H1 (cell line): ENCODE measurements around the gene ADH1B. TPM values are rescaled to one million over a fixed set of nuclear protein-coding genes. Genes with fewer than 3 reads are reported as not detected.

Experiments
- CTCF ChIA-PET: fragments of 300-600 bp; sonication (Branson Sonifier 250); formaldehyde crosslinking; loops from one replicate; lab custom pipeline; 2021; ENCODE audit not compliant: partially characterized antibody; lab: Charles Lee
- POLR2A ChIA-PET: fragments of 300-600 bp; sonication (Branson Sonifier 250); formaldehyde crosslinking; loops from one replicate; lab custom pipeline; 2021; ENCODE audit warnings: inconsistent platforms; ENCODE audit not compliant: partially characterized antibody; lab: Charles Lee
- DNase-seq, 2 experiments: peaks; one replicate each; pipeline versions ENCODE4 v3.0.0 to v3.0.0-alpha.2; 2010 to 2022; ENCODE audit warnings: low spot score in 2 of 2, low read depth in 1 of 2, mixed read lengths in 1 of 2
- FAIRE-seq: peaks from 2 replicates; lab custom pipeline; 2011; peaks lifted over from hg19 to GRCh38; lab: Jason Lieb, UNC
- H2AFZ ChIP-seq: 2 replicates; pipeline ENCODE4 v1.8.1; 2012; ENCODE audit warnings: low read length, inconsistent platforms
- H2AK5ac ChIP-seq: 2 replicates; pipeline ENCODE4 v1.6.1; 2013; ENCODE audit warnings: low read depth, low read length
- H2BK120ac ChIP-seq: replicated peaks from 2 replicates; pipeline ENCODE3; 2013; ENCODE audit warnings: low read depth, low read length, inconsistent platforms
- H2BK12ac ChIP-seq: 2 replicates; pipeline ENCODE4 v1.6.1; 2013; ENCODE audit warnings: low read depth, low read length
- H2BK15ac ChIP-seq: 2 replicates; pipeline ENCODE4 v1.6.1; 2013; ENCODE audit warnings: low read length
- H2BK20ac ChIP-seq: 2 replicates; pipeline ENCODE4 v1.6.1; 2013; ENCODE audit warnings: low read length
- H2BK5ac ChIP-seq: 2 replicates; pipeline ENCODE4 v1.6.1; 2013; ENCODE audit warnings: low read depth, low read length
- H3K14ac ChIP-seq: 2 replicates; pipeline ENCODE4 v1.6.1; 2013; ENCODE audit warnings: inconsistent platforms; ENCODE audit not compliant: insufficient read length
- H3K18ac ChIP-seq: 2 replicates; pipeline ENCODE4 v1.6.1; 2013; ENCODE audit warnings: low read length; ENCODE audit errors: extremely low read depth
- H3K23ac ChIP-seq: 2 replicates; pipeline ENCODE4 v1.6.1; 2013; ENCODE audit warnings: inconsistent platforms; ENCODE audit not compliant: insufficient read length
- H3K23me2 ChIP-seq: 2 replicates; pipeline ENCODE4 v1.6.1; 2013; ENCODE audit warnings: low read depth, low read length
- H3K27ac ChIP-seq: 2 replicates; pipeline ENCODE4 v1.6.1; 2011; ENCODE audit warnings: low read depth, low read length, inconsistent platforms
- H3K27me3 ChIP-seq, 4 experiments: replicated peaks in 1 of 4; 1 replicate in 1 of 4; 2 replicates in 3 of 4; pipeline versions ENCODE4 v1.6.1 to v1.8.1; 2011 to 2013; ENCODE audit warnings: low read length in 3 of 4, mild to moderate bottlenecking in 3 of 4, inconsistent platforms in 2 of 4, mixed read lengths in 2 of 4, moderate library complexity in 1 of 4; ENCODE audit not compliant: control insufficient read depth in 3 of 4, insufficient read depth in 3 of 4; ENCODE audit errors: extremely low read depth in 1 of 4
- H3K36me3 ChIP-seq, 4 experiments: 2 replicates each; pipeline versions ENCODE4 v1.6.1 to v1.8.1; 2011 to 2013; ENCODE audit warnings: mild to moderate bottlenecking in 4 of 4, low read length in 3 of 4, moderate library complexity in 2 of 4, control low read depth in 1 of 4, inconsistent platforms in 1 of 4; ENCODE audit not compliant: insufficient read depth in 4 of 4, control insufficient read depth in 2 of 4
- H3K4ac ChIP-seq: replicated peaks from 2 replicates; pipeline ENCODE3; 2013; ENCODE audit warnings: low read length, low read depth, mixed read lengths, inconsistent platforms; ENCODE audit not compliant: insufficient read length
- H3K4me1 ChIP-seq, 4 experiments: replicated peaks in 1 of 4; 1 replicate in 1 of 4; 2 replicates in 3 of 4; pipeline versions ENCODE4 v1.6.1 to v1.8.1; 2011 to 2013; ENCODE audit warnings: low read length in 3 of 4, inconsistent platforms in 2 of 4, mixed read lengths in 1 of 4; ENCODE audit not compliant: insufficient read depth in 4 of 4, control insufficient read depth in 3 of 4
- H3K4me2 ChIP-seq, 2 experiments: 2 replicates each; pipeline versions ENCODE4 v1.6.1 to v1.8.1; 2011 to 2013; ENCODE audit warnings: low read depth in 2 of 2, low read length in 2 of 2, control low read depth in 1 of 2, inconsistent platforms in 1 of 2, mild to moderate bottlenecking in 1 of 2; ENCODE audit not compliant: insufficient read depth in 1 of 2
- H3K4me3 ChIP-seq, 4 experiments: fragments of 200-600, 300-600 bp in 1 of 4; sonication (generic), shearing (Covaris generic), sonication (Bioruptor Twin) in 1 of 4; 2 replicates each; pipeline versions ENCODE4 v1.5.1 to v1.8.1; 2011 to 2016; ENCODE audit warnings: low read length in 4 of 4, low read depth in 3 of 4, control low read depth in 2 of 4, inconsistent platforms in 2 of 4, mild to moderate bottlenecking in 2 of 4, mixed read lengths in 1 of 4, moderate library complexity in 1 of 4; ENCODE audit not compliant: insufficient read depth in 2 of 4; ENCODE audit errors: extremely low read depth in 1 of 4
- H3K56ac ChIP-seq: replicated peaks from 2 replicates; pipeline ENCODE3; 2013; ENCODE audit warnings: low read depth, mild to moderate bottlenecking, mixed read lengths, low read length, inconsistent platforms; ENCODE audit not compliant: insufficient read length
- H3K79me1 ChIP-seq: 2 replicates; pipeline ENCODE4 v1.6.1; 2013; ENCODE audit warnings: low read depth, low read length, control low read depth
- H3K79me2 ChIP-seq, 2 experiments: 2 replicates each; pipeline versions ENCODE4 v1.6.1 to v1.8.1; 2012 to 2013; ENCODE audit warnings: low read length in 2 of 2, mild to moderate bottlenecking in 2 of 2, inconsistent platforms in 1 of 2; ENCODE audit not compliant: insufficient read depth in 2 of 2, control insufficient read depth in 1 of 2
- H3K9ac ChIP-seq, 4 experiments: replicated peaks in 1 of 4; 1 replicate in 1 of 4; 2 replicates in 3 of 4; pipeline versions ENCODE4 v1.6.1 to v1.8.1; 2011 to 2013; ENCODE audit warnings: low read depth in 3 of 4, low read length in 3 of 4, control low read depth in 2 of 4, mild to moderate bottlenecking in 2 of 4, moderate library complexity in 2 of 4, inconsistent platforms in 1 of 4; ENCODE audit errors: extremely low read depth in 1 of 4
- H3K9me3 ChIP-seq, 2 experiments: 2 replicates each; pipeline versions ENCODE4 v1.6.1 to v1.8.1; 2012 to 2013; ENCODE audit warnings: mild to moderate bottlenecking in 2 of 2, moderate library complexity in 2 of 2, control low read depth in 1 of 2, inconsistent platforms in 1 of 2, low read depth in 1 of 2, low read length in 1 of 2, mixed read lengths in 1 of 2; ENCODE audit not compliant: insufficient read depth in 2 of 2
- H4K20me1 ChIP-seq, 2 experiments: replicated peaks in 1 of 2; 2 replicates each; pipeline versions ENCODE3 to v1.8.1; 2011 to 2013; ENCODE audit warnings: inconsistent platforms in 2 of 2, low read length in 2 of 2, mild to moderate bottlenecking in 1 of 2; ENCODE audit not compliant: insufficient read depth in 2 of 2, control insufficient read depth in 1 of 2
- H4K5ac ChIP-seq: 2 replicates; pipeline ENCODE4 v1.6.1; 2013; ENCODE audit warnings: low read length, low read depth, mixed read lengths, inconsistent platforms; ENCODE audit not compliant: insufficient read length
- H4K8ac ChIP-seq: 2 replicates; pipeline ENCODE4 v1.8.0; 2013; ENCODE audit warnings: mild to moderate bottlenecking, moderate library complexity, low read length, inconsistent platforms; ENCODE audit not compliant: insufficient read depth; ENCODE audit errors: extremely low read depth
- H4K91ac ChIP-seq: replicated peaks from 2 replicates; pipeline ENCODE3; 2013; ENCODE audit warnings: low read length, mixed read lengths, inconsistent platforms; ENCODE audit not compliant: insufficient read length
- BACH1 ChIP-seq: IDR thresholded peaks from 2 replicates; pipeline ENCODE4 v1.6.1; 2012; ENCODE audit warnings: low read length, improper control_type of control experiment
- CBX5 ChIP-seq: fragments of 300-800, 300-1000 bp; sonication (generic); IDR thresholded peaks from 2 replicates; pipeline ENCODE4 v1.7.1; 2016; ENCODE audit warnings: antibody characterized with exemption, low read length, low read depth
- JUND ChIP-seq: IDR thresholded peaks from 2 replicates; pipeline ENCODE4 v1.6.1; 2011; ENCODE audit warnings: mild to moderate bottlenecking, improper control_type of control experiment, low read length
- KDM5A ChIP-seq: fragments of 200-600 bp; IDR thresholded peaks from 2 replicates; pipeline ENCODE4 v1.7.1; 2012; ENCODE audit warnings: mild to moderate bottlenecking, low read length, inconsistent platforms, mixed read lengths
- RBBP5 ChIP-seq: IDR thresholded peaks from 2 replicates; pipeline ENCODE4 v1.7.1; 2012; ENCODE audit warnings: low read depth, mild to moderate bottlenecking, inconsistent platforms, low read length, moderate library complexity, borderline replicate concordance
- SIN3A ChIP-seq, 2 experiments: IDR thresholded peaks in 1 of 2; conservative IDR thresholded peaks in 1 of 2; 2 replicates each; pipeline ENCODE4 v1.6.1; 2011 to 2012; ENCODE audit warnings: low read length in 2 of 2, improper control_type of control experiment in 1 of 2, low read depth in 1 of 2, mild to moderate bottlenecking in 1 of 2
- SP2 ChIP-seq: IDR thresholded peaks from 2 replicates; pipeline ENCODE4 v1.6.1; 2012; ENCODE audit warnings: mild to moderate bottlenecking, low read length, inconsistent platforms
- SUZ12 ChIP-seq: fragments of 200-600 bp; sonication (generic); IDR thresholded peaks from 2 replicates; pipeline ENCODE4 v1.6.1; 2012; ENCODE audit warnings: mild to moderate bottlenecking, inconsistent platforms, low read length, moderate library complexity, mixed read lengths
- TAF7 ChIP-seq: optimal IDR thresholded peaks from 2 replicates; pipeline ENCODE3; 2011; ENCODE audit warnings: low read depth, mild to moderate bottlenecking, inconsistent platforms, low read length, moderate library complexity, borderline replicate concordance
- TBP ChIP-seq: IDR thresholded peaks from 2 replicates; pipeline ENCODE4 v1.6.1; 2011; ENCODE audit warnings: low read depth, low read length, improper control_type of control experiment
- TCF12 ChIP-seq: IDR thresholded peaks from 2 replicates; pipeline ENCODE4 v1.6.1; 2011; ENCODE audit warnings: low read depth, mild to moderate bottlenecking, low read length
- YY1 ChIP-seq: IDR thresholded peaks from 2 replicates; pipeline ENCODE4 v1.6.1; 2011; ENCODE audit warnings: low read depth, mild to moderate bottlenecking, low read length
- polyA plus RNA-seq, 7 experiments: library from polyadenylated mRNA; depleted of rRNA in 3 of 7; stranded (reverse) in 5 of 7; unstranded in 2 of 7; fragments of >200 nt in 5 of 7; fragments of 200-250 nt in 2 of 7; gene quantifications; 1 replicate in 5 of 7; 2 replicates in 1 of 7; 4 replicates in 1 of 7; pipeline versions ENCODE4 v1.2.1 to v1.2.3, GENCODE V29; 2011 to 2013; ENCODE audit warnings: missing spikeins in 2 of 7, mixed read lengths in 2 of 7
- total RNA-seq: library from RNA; stranded (reverse); fragmentation: NEBNext Ultra II Directional; extraction: Animal tissue kit (Norgen Biotek cat#: 25700); gene quantifications from 2 replicates; pipeline ENCODE4 v1.2.1, GENCODE V29; 2021
- TF ChIP-seq, protein P1 (sequence below): IDR thresholded peaks from 2 replicates; pipeline ENCODE4 v1.6.1; 2012; ENCODE audit warnings: low read length, inconsistent platforms

Gene ADH1B
- total and polyA plus RNA-seq, 2 of the 8 experiments (the other 6 are each of a cell fraction or from before 2014, with no cell fraction given) = not detected

DNA sequence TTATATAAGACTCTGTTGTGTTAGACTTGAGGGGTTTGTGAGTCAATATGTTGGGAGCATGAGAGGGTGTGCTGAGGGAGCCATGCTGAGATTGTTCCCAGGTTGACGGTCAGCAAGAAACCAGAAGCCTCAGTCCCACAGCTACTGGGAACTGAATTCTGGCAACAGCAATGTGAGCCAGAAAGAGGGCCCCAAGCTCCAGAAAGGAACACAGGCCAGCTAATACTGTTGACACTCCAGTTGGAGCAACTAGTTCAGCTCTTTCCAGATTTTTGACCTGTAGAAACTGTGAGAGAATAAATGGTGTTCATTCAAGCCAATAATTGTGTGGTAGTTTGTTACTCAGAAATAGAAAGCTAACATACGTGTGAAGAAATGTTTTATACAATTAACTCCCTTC, 47.5 kb downstream of the ADH1B start (continued):
- TF ChIP-seq YY1 = no peak

DNA sequence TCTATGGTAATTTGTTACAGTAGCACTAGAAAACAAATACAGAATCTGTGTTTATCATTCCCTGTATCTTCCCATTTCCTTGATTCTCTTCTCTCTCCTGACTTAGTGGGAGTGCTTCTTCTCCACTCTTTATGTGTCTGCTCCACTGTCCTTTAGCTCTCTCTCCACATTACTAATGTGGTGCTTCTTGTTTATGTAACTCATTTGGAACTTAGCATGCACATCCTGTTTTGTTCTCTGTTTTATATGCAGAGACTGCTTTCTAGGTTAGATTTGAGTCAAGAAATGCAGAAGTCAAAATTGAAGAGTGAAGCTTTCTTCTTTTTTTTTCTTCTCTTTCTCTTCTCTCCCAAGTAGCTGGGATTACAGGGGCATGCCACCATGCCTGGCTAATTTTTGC, 56.3 kb downstream of the ADH1B start:
- Histone ChIP-seq H3K9me3 (peaks cover 0 to under 1% of the 10 kb centered on the region in 2 experiments; a peak in 1 of 4 replicates), H2AFZ (no peak overlapping the region), H3K36me3 (no peaks in the 10 kb centered on the region), H3K14ac (no peak overlapping the region), H4K5ac (no peak overlapping the region), H2BK20ac (no peak overlapping the region), H3K4me2 (no peak overlapping the region), H2AK5ac (no peak overlapping the region), H4K91ac (no peak overlapping the region), H3K79me2 (no peaks in the 10 kb centered on the region), H3K27ac (no peak overlapping the region), H3K4me1 (no peaks in the 10 kb centered on the region), H4K20me1 (no peaks in the 10 kb centered on the region), H3K27me3 (no peaks in the 10 kb centered on the region), H2BK12ac (no peak overlapping the region), H3K4ac (no peak overlapping the region), H3K23me2 (no peaks in the 10 kb centered on the region), H4K8ac (no peak overlapping the region), H3K9ac (no peak overlapping the region), H3K79me1 (no peaks in the 10 kb centered on the region), H3K18ac (no peak overlapping the region), H3K4me3 (no peak overlapping the region), H2BK5ac (no peak overlapping the region), H3K56ac (no peak overlapping the region), H2BK120ac (no peak overlapping the region), H3K23ac (no peak overlapping the region), H2BK15ac (no peak overlapping the region)
- DNase-seq (no peak), FAIRE-seq (no peak)
- ChIA-PET CTCF (interaction anchor here (0.8 kb wide), 1 partner anchor 105 kb away, joined by 3 read pairs; no protein-coding TSS in a partner anchor), POLR2A (no interaction called here)
- no peak for TF ChIP-seq SUZ12
- no peak for TF ChIP-seq SIN3A (conservative IDR thresholded peaks at IDR 0.05 in 1 of 2, IDR thresholded peaks at IDR 0.05 in 1 of 2; ENCODE audit: low read depth in 1 of 2, low read length in 2 of 2)
- TF ChIP-seq CBX5 = no peak
- TF ChIP-seq TBP = no peak
- no peak for TF ChIP-seq SP2
- no peak for TF ChIP-seq JUND
- TF ChIP-seq, protein P1, sequence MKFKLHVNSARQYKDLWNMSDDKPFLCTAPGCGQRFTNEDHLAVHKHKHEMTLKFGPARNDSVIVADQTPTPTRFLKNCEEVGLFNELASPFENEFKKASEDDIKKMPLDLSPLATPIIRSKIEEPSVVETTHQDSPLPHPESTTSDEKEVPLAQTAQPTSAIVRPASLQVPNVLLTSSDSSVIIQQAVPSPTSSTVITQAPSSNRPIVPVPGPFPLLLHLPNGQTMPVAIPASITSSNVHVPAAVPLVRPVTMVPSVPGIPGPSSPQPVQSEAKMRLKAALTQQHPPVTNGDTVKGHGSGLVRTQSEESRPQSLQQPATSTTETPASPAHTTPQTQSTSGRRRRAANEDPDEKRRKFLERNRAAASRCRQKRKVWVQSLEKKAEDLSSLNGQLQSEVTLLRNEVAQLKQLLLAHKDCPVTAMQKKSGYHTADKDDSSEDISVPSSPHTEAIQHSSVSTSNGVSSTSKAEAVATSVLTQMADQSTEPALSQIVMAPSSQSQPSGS = no peak
- TF ChIP-seq KDM5A = no peak
- no peak for TF ChIP-seq TCF12
- TF ChIP-seq BACH1 = no peak
- TF ChIP-seq TAF7 = no peak
- TF ChIP-seq RBBP5 = no peak
